Stimulated activated CD4-positive, alpha-beta T cell treated with anti-CD3 and anti-CD28 coated beads, TNF-alpha, amount 100 ng/mL, for 4 hours (primary cell): ENCODE results near the gene SNX13.
"Not testable (repeated sequence)": the region's sequence is repeated elsewhere in the genome, so short reads cannot be mapped to it uniquely, and the experiment has no call there.

Experiments
- DNase-seq, 3 experiments: peaks; one replicate each; pipeline ENCODE4 v3.0.0-alpha.2; 2020; ENCODE audit warnings: low read depth in 3 of 3

Gene SNX13

GRCh38 chr7:17912050-17912449 is 28.2 kb downstream of the SNX13 start:
- no peak for DNase-seq

GRCh38 chr7:17910377-17910776 is 29.9 kb downstream of the SNX13 start:
- DNase-seq: no peak

DNA sequence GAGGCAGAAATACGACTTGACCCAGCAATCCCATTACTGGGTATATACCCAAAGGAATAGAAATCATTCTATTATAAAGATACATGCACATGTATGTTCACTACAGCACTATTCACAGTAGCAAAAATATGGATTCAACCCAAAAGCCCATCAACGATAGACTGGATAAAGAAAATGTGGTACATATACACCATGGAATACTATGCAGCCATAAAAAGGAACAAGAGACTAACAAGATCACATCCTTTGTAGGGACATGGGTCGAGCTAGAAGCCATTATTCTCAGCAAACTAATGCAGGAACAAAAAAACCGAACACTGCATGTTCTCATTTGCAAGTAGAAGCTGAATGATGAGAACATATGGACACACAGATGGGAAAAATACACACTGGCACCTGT is 31.0 kb downstream of the SNX13 start:
- not testable (repeated sequence) for DNase-seq

DNA sequence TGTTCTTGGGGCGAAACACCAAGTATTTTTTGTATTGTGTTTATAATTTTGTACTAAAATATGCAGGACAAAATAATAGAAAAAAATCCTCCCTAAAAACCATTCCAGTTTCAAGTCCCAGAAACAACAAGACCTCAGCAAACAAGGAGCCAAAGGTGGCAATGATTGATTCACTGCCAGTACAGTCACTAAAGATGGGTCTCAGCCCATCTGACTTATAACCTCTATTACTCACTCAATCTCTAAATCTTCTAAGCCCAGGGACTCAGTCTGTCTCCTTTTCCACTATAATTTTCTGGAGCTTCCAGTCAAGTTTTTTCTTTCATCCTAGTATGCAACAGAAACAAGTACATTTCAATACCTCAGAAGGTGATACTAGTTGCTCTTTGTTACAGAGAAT is 33.3 kb downstream of the SNX13 start:
- no peak for DNase-seq

DNA sequence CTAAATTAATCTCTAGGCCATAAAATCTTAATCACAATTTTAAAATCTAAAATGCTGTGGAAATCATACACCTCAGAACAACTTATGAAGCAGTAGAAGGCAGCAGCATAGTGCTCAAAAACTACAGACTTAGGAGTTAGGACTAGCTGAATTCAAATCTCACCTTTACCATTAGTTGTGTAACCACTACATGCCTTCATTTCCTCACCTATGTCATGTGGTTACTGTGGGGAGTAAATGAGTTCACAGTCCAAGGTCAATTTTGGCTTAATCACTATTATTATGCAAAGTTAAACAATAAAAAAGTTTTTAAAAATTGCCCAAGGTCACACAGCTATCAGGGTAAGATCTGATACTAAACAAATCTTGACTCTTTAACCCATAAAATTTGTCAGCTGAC is 37.0 kb downstream of the SNX13 start:
- no peak for DNase-seq

- DNase-seq: no peak
These were observed 37.7 kb downstream of the SNX13 start for GRCh38 chr7:17902599-17902998.

- DNase-seq: no peak
These were observed 39.8 kb downstream of the SNX13 start for GRCh38 chr7:17900464-17900863.

DNA sequence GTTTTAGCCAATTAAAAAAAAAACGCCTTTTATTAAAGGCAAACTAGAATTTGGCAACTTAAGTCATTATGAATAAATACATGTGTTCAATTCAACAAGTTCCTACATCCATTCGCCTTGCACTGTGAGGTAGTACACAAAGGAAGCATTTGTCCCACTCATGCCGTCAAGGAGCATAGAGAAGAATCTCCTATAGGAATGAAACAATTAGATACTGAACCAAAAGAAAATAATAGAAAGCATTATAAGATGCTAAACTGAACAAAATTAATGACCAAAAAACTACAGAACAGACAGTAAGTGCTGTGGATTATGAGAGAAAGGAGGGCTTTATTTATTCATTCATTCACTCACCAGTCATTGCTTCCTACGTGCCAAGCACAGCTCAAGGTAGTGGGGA is 42.2 kb downstream of the SNX13 start:
- no peak for DNase-seq

DNA sequence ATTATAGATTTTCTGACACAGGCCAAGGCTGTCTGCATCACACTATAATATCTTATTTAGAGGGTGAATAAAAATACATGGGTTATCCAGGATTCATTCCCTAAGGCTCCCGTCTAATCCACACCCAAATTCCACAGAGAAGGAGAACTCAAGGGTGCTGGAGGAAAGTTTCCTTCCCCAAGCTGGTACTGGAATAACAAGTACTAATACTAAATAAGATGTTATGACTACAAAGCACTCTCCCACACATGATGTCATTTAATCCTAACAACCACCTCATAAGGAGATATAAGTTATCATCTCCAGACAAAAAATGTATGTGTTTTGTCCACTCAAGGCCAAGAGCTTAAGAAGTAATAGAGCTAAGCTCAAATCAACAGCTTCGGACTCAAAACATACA is 53.0 kb downstream of the SNX13 start:
- DNase-seq: no peak

DNA sequence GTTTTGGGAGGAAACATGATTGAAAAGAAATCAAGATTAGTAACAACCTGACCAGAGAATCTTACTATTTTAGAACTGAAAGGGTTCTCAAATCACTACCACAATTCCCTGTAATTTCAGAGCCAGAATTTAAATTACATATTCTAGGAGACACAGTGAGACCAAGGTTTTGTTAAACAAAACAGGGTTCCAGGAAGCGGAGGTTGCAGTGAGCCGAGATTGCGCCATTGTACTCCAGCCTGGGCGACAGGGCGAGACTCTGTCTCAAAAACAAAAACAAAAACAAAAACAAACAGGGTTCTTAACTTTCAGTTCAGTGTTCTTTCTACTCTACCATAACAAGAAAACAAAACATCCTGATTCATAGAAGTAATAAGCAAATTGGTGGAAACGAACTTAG is 57.6 kb downstream of the SNX13 start:
- no peak for DNase-seq

DNA sequence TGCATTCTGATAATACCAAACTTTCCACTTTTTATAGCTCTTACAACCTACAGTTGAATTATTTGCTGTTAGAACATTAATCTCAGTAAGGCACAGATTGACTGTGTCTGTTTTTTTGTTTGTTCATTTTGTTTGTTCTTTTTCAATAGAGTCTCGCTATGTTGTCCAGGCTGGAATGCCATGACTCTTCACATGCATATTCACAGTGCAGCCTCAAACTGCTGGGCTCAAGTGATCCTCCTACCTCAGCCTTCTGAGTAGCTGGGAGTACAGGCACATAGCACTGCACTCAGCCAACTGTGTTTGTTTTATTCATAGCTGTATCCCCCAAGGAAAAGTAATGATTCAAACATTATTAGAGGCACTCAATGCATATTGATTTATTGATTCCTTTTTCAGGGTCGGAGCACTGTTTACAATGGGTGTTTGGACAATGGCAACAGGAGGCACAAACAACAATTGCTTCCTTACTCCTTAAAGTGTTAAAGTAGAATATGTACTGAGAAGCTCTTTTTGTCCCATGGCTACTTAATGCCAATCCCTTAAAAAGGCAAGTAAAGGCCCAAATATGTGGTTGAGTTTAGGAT is 61.1 kb downstream of the SNX13 start:
- DNase-seq: no peak

DNA sequence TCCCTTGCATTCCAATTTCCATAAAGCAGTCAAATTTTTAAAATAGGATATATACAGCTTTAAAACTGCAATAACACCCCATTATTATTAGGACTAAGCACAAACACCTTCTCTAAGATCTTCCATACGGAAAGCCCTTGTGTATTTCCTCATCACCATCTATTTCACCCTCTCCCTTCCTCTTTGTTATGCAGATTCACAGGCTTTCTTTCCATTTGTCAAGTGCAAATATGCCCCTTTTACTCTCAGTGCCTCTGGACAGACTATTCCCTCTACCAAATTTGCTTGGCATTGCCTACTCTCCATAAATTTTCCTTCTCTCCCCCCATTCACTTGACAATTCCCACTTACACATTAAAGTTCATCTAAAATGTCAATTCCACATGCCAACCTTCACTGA is 61.7 kb downstream of the SNX13 start:
- no peak for DNase-seq

DNA sequence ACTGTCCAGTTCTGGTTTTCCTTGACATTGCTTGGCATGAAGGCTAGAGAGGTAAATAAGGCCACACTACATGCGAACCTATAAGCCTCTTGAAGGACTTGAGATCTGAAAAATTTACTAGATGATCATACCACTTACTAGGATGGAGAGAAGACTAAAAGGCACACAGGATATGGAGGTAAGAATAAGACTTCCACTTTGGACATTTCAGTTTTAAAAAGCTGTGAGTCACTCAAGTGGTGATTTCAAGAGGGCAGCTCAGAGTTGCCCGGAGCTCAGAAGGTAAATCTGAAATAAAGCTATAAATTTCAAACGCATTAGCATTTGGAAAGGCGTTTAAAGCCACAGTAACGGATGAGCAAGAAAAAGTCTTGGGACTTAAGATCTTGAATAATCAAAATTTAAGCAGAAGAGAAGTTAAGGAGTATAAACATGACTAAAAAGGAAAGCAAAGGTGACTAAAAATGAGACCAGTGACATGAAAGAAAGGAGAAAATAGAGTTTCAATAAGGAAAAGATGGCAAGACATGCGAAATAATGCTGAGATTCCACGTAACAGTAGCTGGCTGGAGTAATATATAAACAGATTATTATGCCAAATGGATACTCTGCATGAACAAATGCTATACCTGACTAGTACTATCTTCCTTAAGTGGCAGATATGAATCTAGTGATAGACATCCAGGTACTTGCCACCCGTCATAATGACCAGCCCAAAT is 68.3 kb downstream of the SNX13 start:
- DNase-seq: no peak

GRCh38 chr7:17870406-17870805 is 69.9 kb downstream of the SNX13 start:
- DNase-seq: no peak

DNA sequence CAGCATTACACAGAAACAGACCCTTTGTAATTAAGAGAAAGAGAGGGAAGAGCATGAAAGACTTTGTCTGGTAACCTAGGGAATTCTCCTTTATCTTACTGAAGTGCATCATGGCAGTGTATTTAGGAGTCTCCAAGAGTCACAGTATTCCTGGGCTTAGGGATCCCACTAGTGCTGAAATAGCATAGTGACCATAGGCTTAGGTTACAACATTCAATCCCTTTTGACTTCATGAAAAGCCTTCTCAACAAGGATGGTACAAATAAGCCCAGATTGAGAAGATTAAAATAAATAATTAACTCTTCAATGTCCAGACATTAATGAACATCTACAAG is 76.5 kb downstream of the SNX13 start:
- no peak for DNase-seq

- no peak for DNase-seq
These were observed 77.0 kb downstream of the SNX13 start for GRCh38 chr7:17863095-17863808.

DNA sequence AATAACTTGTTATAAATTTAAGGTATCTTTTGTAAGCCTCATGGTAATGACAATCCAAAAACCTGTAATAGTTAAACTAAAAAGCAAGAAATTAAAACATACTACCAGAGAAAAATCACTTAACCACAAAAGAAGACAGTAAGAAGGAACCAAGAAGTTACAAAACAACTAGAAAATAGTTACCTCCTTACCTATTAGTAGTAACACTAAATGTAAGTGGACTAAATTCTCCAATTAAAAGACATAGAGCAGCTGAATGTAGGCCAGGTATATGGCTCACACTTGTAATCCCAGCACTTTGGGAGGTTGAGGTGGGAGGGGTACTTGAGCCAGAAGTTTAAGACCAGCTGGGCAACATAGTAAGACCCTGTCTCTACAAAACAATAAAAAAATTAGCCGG is 84.0 kb downstream of the SNX13 start:
- DNase-seq: no peak

GRCh38 chr7:17855202-17855601 is 85.1 kb downstream of the SNX13 start:
- no peak for DNase-seq

GRCh38 chr7:17854261-17855047 is 85.8 kb downstream of the SNX13 start:
- no peak for DNase-seq

- DNase-seq: no peak
These were observed 87.9 kb downstream of the SNX13 start for GRCh38 chr7:17852361-17852760.

DNA sequence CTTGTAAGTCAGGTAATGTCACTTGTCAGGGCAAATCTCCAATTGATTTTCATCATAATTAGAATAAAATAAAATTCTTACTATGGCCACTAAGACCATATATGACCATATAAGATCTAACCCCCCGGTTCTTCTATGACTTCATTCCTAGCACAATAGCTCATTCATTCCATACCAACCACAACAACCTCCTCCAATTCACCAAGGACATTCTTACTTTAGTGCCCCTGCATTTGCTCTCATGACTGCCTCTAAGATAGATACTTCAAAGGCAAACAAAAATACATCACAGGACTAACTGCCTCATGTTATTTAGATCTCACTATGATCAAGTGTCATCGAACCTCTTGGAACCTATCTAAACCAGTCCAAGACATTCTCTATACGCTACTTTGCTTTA is 90.8 kb downstream of the SNX13 start:
- no peak for DNase-seq

DNA sequence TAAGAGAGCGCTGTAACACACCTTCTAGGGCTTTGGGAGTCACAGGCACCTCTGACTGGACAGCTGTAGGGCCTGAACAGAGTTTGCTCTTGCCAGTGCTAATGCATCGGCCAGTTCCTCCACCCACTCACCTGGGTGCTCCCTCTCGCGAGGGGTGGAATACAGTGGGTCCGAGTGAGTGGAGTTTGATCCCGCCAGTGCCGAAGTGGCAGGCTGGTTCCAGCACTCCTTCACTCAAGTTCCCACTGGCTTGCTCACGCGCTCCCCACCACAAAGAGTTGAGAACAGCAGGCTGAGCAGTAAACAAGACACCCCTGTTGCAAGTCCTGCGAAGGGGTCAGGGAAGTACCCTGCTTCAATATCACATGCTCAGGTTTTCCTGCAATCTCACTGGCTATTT is 91.8 kb downstream of the SNX13 start:
- DNase-seq: no peak

GRCh38 chr7:17846935-17847334 is 93.4 kb downstream of the SNX13 start:
- no peak for DNase-seq
